Vagina (tissue), 2 donors: Measurements from ENCODE around the gene ASB10. TPM values are rescaled to one million over a fixed set of nuclear protein-coding genes. Genes with fewer than 3 reads are reported as not detected.

Source experiments
- DNase-seq, 2 donors: peaks; one replicate each; pipeline ENCODE4 v3.0.0-alpha.2; 2017; ENCODE audit errors: extremely low spot score in 2 of 2
- H3K27ac ChIP-seq: fragments of 200-600 bp; sonication (generic); one replicate; pipeline ENCODE4 v1.5.1; 2019
- H3K27me3 ChIP-seq: fragments of 200-600 bp; sonication (generic); one replicate; pipeline ENCODE4 v1.5.1; 2019
- H3K36me3 ChIP-seq, 2 donors: fragments of 200-600 bp; sonication (generic); one replicate each; pipeline ENCODE4 v1.5.1; 2017 to 2019
- H3K4me1 ChIP-seq: fragments of 200-600 bp; sonication (generic); one replicate; pipeline ENCODE4 v1.5.1; 2019
- H3K4me3 ChIP-seq, 2 donors: fragments of 200-600 bp; sonication (generic); 1 replicate in 1 of 2; 2 replicates in 1 of 2; pipeline ENCODE4 v1.5.1; 2016 to 2019
- H3K9me3 ChIP-seq: fragments of 200-600 bp; sonication (generic); one replicate; pipeline ENCODE4 v1.5.1; 2019
- POLR2A ChIP-seq, 2 donors: fragments of 450-650 bp; IDR thresholded peaks; one replicate each; pipeline ENCODE4 v1.6.1; 2017; ENCODE audit warnings: antibody characterized with exemption in 2 of 2, mild to moderate bottlenecking in 2 of 2, moderate library complexity in 2 of 2
- POLR2AphosphoS5 ChIP-seq, 2 donors: sonication (generic); formaldehyde crosslinking; IDR thresholded peaks; one replicate each; pipeline ENCODE4 v1.9.0; 2017; ENCODE audit warnings: antibody characterized with exemption in 2 of 2, mild to moderate bottlenecking in 2 of 2, low read depth in 1 of 2; ENCODE audit not compliant: insufficient read depth in 1 of 2
- intact Hi-C: fragments of 100-400 bp; cut with DNase I; formaldehyde crosslinking; loops from one replicate; pipeline ENCODE4 v1.15.1; 2023
- total RNA-seq: library from RNA; depleted of rRNA; stranded (reverse); fragments of >200 nt; gene quantifications from one replicate; pipeline ENCODE4 v1.2.3, GENCODE V29; 2016
- TF ChIP-seq, protein P1 (sequence below), 3 experiments: fragments of 450-650 bp in 2 of 3; fragments of 200-600 bp in 1 of 3; sonication (generic) in 1 of 3; IDR thresholded peaks; one replicate each; pipeline ENCODE4 v1.5.1; 2017 to 2019; ENCODE audit warnings: antibody characterized with exemption in 3 of 3, mild to moderate bottlenecking in 2 of 3, moderate library complexity in 2 of 3

Gene ASB10
- total RNA-seq, 1 donor from 2014 or later: not detected

DNA sequence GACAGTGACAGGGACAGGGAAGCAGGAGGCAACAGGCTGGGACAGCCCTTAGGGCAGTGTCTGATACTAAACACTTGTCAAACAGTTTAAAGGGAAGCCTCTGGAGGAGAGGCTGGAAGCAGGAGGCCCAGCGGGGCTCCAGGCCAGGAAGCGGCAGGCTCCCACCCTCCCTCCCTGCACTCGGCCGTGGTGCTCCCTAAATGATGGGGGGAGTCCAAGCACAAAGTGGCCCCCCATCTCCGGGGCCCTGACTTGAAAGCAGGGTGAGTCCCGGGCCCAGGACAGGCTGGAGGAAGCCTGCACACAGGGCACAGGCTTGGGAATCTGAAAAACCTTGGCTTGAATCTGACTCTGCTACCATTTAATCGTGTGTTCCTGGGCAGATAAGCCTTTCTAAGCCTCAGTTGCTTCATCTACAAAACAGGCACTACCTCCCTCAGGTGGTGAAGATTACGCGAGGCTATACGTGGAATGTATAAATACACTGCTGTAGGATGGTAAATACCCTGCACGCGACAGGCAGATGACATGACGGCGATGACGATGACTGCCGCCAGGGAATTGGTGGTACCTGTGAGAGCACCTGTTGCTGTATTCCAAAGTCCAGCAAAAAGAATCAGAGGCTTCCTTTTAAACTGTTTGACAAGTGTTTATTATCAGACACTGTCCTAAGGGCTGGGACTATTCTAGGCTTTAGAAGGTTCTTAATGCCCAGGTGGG, 53.6 kb downstream of the ASB10 start:
- peaks cover 0 to 90% of the 10 kb centered on the region in 2 donors for H3K36me3 ChIP-seq
- H3K9me3 ChIP-seq: no peaks in the 10 kb centered on the region
- TF ChIP-seq, protein P1, sequence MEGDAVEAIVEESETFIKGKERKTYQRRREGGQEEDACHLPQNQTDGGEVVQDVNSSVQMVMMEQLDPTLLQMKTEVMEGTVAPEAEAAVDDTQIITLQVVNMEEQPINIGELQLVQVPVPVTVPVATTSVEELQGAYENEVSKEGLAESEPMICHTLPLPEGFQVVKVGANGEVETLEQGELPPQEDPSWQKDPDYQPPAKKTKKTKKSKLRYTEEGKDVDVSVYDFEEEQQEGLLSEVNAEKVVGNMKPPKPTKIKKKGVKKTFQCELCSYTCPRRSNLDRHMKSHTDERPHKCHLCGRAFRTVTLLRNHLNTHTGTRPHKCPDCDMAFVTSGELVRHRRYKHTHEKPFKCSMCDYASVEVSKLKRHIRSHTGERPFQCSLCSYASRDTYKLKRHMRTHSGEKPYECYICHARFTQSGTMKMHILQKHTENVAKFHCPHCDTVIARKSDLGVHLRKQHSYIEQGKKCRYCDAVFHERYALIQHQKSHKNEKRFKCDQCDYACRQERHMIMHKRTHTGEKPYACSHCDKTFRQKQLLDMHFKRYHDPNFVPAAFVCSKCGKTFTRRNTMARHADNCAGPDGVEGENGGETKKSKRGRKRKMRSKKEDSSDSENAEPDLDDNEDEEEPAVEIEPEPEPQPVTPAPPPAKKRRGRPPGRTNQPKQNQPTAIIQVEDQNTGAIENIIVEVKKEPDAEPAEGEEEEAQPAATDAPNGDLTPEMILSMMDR (IDR thresholded peaks at IDR 0.05): no peak
- H3K4me3 ChIP-seq: no peak overlapping the region
- intact Hi-C loops: no loop called here
- DNase-seq: no peak
- H3K27ac ChIP-seq: no peak overlapping the region
- H3K27me3 ChIP-seq: no peaks in the 10 kb centered on the region
- H3K4me1 ChIP-seq: no peaks in the 10 kb centered on the region

DNA sequence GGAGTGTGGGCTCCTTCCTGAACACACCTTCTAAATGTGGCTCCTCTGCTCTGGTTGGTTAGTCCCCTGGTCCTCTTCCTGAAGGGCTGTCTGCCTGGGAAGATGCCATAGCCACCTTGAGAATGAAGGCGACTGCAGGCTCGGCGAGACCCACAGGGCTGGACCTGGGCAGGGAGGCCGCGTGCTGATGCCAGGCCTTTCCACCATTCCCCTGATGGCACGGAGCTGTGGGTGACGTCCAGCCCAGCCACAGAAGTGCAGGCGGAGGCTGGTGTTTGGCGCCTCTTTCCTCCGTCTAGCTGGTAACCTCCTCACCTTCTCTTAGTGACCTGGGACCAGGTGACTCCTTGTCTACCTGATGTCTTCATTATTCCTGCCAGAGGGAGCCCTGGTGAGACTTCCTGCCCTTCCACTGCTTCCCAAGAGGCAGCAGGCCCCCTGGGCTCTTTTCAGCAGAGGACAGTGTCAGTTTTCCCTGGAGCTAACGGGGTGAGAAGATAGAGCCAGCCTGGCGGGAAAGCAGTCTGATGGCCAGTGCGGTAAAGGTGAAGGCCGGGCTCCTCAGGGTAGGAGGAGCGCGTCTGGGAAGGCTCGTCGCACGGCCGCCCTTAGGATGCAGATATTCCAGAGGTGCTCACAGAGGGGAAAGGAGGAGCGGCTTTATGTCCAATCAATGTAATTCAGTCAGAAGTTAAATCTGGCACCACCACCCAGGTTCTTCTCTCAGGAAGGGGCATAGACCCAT, 54.4 kb downstream of the ASB10 start:
- Histone ChIP-seq H3K36me3 (peaks cover 0 to 90% of the 10 kb centered on the region in 2 donors), H3K4me3 (no peak overlapping the region), H3K9me3 (no peaks in the 10 kb centered on the region), H3K4me1 (no peaks in the 10 kb centered on the region), H3K27me3 (no peaks in the 10 kb centered on the region), H3K27ac (no peak overlapping the region)
- no peak for DNase-seq
- intact Hi-C loops: no loop called here
- TF ChIP-seq POLR2A (IDR thresholded peaks at IDR 0.05) (no peak), POLR2AphosphoS5 (IDR thresholded peaks at IDR 0.05; ENCODE audit: insufficient read depth in 1 of 2, low read depth in 1 of 2) (no peak)
- TF ChIP-seq, protein P1 (IDR thresholded peaks at IDR 0.05): no peak

DNA sequence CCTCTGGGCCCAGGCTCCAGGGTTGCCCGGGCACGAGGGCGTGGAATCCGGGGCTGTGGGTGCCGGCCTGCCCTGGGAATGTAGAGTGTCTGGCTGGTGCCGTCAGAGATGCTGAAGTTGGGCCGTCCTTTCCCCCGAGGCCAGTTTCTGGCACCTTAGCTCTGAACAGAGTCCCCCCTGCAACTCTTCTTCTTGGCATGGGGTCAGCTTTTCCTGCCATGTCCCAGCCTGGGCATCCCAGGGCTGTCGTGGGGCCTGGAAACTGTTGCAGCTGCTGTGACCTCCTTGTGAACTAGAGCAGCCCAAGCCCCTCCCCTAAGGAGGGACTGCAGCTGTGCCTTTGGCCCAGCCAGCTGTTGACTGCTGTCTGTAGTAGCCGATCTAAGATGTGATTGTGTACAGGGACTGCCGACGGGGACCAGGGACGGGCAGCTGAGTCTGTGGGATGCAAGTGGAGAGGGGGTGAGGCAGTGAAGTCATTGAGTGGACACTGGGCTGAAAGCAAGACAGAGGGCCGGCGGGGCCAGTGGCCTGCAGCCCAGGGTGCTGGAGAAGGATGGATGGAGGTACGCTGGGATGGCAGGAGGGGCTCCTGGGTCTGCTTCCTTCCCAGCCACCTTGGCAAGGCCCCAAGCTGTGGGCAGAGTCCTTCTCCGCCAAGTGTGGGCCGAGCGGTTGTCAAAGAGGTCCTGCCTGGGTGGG, 55.3 kb downstream of the ASB10 start:
- intact Hi-C loops: no loop called here
- H3K4me1 ChIP-seq: peaks cover 5% of the 10 kb centered on the region
- H3K4me3 ChIP-seq: no peak overlapping the region
- no peak overlapping the region for H3K27ac ChIP-seq
- no peaks in the 10 kb centered on the region for H3K9me3 ChIP-seq
- peaks cover 0 to 81% of the 10 kb centered on the region in 2 donors for H3K36me3 ChIP-seq
- TF ChIP-seq POLR2AphosphoS5 (IDR thresholded peaks at IDR 0.05; ENCODE audit: insufficient read depth in 1 of 2, low read depth in 1 of 2): no peak
- TF ChIP-seq, protein P1 (IDR thresholded peaks at IDR 0.05): no peak
- no peak for TF ChIP-seq POLR2A (IDR thresholded peaks at IDR 0.05)
- DNase-seq: no peak
- no peaks in the 10 kb centered on the region for H3K27me3 ChIP-seq

DNA sequence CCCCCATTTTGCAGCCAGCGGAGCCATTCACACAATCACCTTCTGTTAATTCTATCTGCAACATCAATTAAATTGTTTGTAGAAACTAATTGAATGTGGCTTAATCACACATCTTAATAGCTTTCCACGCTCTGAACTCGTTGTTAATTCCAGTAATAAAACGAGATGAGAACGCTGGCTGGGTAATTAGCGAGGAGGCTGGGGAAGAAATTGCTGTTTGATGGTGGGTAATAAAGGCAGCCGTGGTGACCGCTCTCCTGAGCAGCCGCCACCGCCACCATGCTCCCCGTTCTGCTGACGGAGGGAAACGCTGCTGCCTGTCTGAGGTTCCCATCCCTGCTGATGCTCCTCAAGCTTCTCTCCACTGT, 55.8 kb downstream of the ASB10 start:
- no peak overlapping the region for H3K4me3 ChIP-seq
- no peak overlapping the region for H3K27ac ChIP-seq
- peaks cover 0 to 76% of the 10 kb centered on the region in 2 donors for H3K36me3 ChIP-seq
- H3K9me3 ChIP-seq: no peaks in the 10 kb centered on the region
- TF ChIP-seq POLR2A (IDR thresholded peaks at IDR 0.05) (no peak), POLR2AphosphoS5 (IDR thresholded peaks at IDR 0.05; ENCODE audit: insufficient read depth in 1 of 2, low read depth in 1 of 2) (no peak)
- TF ChIP-seq, protein P1 (IDR thresholded peaks at IDR 0.05): no peak
- H3K4me1 ChIP-seq: peaks cover 10% of the 10 kb centered on the region
- H3K27me3 ChIP-seq: no peaks in the 10 kb centered on the region
- intact Hi-C loops: no loop called here
- no peak for DNase-seq
